GM12865 (cell line): ENCODE measurements around the gene A2ML1.

Source experiments
- DNase-seq: peaks from one replicate; pipeline ENCODE4 v3.0.0; 2010; ENCODE audit warnings: low read depth
- H3K4me3 ChIP-seq: 2 replicates; pipeline ENCODE4 v1.5.1; 2011; ENCODE audit warnings: mild to moderate bottlenecking, low read depth, low read length, control low read depth
- CTCF ChIP-seq: IDR thresholded peaks from 2 replicates; pipeline ENCODE4 v1.5.1; 2011; ENCODE audit warnings: low read length, control low read depth, low read depth, inconsistent platforms; ENCODE audit not compliant: insufficient read depth; ENCODE audit errors: missing control alignments

The A2ML1 gene

DNA sequence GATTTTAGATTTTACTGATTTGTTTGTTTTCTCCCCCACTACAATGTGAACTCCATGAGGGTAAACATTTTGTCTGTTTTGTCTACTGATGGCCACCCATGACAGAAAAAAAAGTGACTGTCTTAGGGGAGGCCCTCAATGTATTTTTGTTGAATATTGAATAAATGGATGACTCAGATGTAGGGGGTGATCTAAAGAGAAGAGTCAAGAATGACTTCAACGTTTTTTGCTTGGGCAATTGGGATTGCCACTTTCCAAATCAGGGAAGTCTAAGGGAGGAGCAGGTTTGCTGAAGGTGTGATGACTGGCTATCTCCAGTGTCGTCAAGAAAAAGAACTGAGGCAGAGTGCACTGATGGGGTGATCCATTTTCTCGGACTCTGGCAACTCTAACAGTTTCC, 81.2 kb downstream of the A2ML1 start:
- H3K4me3 ChIP-seq, result no peak overlapping the region
- no peak for TF ChIP-seq CTCF
- DNase-seq, result no peak

GRCh38 chr12:8904665-8905064, 82.2 kb downstream of the A2ML1 start:
- TF ChIP-seq CTCF, result no peak
- DNase-seq, result no peak

DNA sequence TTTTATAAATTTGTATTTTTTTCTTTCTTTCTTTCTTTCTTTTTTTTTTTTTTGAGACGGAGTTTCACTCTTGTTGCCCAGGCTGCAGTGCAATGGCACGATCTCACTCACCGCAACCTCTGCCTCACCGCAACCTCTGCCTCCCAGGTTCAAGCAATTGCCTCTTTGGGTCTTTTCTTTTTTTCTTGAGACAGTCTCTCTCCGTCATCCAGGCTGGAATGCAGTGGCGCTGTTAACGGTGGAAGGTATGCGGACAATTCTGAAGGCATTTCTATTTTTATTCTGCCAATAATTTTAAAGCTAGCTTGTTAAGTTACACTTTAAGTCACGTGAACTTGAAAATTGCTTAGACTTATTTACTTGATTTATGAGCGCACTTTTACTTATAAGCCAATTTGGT, 83.1 kb downstream of the A2ML1 start:
- TF ChIP-seq CTCF, result no peak
- no peak for DNase-seq
- no peak overlapping the region for H3K4me3 ChIP-seq

More at GRCh38 chr12:8904665-8905064, 82.2 kb downstream of the A2ML1 start:
- no peak overlapping the region for H3K4me3 ChIP-seq

DNA sequence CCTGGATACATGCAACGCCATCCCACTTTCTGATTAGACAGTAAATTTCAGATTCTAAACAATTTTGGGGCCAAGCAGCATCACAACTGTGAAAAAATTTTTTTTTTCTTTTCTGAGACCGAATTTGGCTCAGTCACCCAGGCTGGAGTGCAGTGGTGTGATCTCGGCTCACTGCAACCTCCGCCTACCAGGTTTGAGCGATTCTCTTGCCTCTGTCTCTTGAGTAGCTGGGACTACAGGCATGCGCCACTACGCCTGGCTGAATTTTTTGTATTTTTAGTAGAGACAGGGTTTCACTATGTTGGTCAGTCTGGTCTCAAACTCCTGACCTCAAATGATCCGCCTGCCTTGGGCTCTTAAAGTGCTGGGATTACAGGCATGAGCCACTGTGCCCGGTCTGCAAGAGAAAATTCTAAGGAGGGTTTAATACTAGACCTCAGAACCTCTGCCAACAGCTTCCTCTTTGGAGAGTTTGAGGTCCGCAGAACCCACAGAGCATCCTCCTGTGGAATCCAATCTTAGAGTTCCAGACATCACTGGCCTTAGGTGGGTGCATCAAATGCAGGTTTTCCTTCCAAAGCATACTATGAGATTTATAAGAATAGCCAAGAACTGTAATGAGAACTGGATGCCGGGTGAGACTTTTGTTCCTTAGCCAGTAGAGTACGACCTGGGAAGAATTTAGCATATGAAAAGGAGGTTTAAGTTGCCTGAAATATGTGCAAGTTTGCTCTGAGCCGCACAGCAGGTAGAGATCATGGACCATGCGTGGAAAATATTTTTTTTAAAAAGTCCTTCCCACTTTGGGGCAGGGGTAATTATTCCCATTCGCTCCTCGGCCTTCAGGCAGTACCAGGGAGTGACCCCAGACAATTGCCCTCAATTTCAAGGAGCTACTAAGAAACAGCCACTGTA, 84.1 kb downstream of the A2ML1 start:
- no peak for DNase-seq
- H3K4me3 ChIP-seq, result no peak overlapping the region
- no peak for TF ChIP-seq CTCF

GRCh38 chr12:8907513-8907912, 85.1 kb downstream of the A2ML1 start:
- no peak for TF ChIP-seq CTCF
- H3K4me3 ChIP-seq, result no peak overlapping the region
- DNase-seq, result no peak

DNA sequence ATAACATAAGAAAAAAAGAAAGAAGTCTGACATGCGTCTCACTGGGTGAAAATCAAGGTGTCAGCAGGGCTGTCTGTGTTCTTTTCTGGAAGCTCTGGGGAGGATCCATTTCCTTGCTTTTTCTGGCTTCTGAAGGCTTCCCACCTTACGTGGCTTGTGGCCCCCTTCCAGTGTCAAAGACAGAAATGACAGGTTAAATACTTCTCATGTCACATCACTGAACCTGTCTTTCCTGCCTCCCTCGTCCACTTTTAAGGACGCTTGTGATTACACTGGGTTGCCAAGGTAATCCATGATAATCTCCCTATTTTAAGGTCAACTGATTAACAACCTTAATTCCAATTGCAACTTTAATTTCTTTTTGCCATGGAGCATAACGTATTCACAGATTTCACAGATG, 87.3 kb downstream of the A2ML1 start:
- H3K4me3 ChIP-seq, result no peak overlapping the region
- no peak for DNase-seq
- TF ChIP-seq CTCF, result no peak
